WTC11 (cell line): Measurements from ENCODE around the gene UQCRC2. TPM values are rescaled to one million over a fixed set of nuclear protein-coding genes. Genes with fewer than 3 reads are reported as not detected.

ENCODE experiments used
- ATAC-seq: fragments of 200-7000 bp; cut with Tn5 transposase; 2 replicates; pipeline ENCODE4 v1.10.0; 2021; ENCODE audit warnings: mild to moderate bottlenecking, moderate library complexity
- CTCF ChIA-PET: fragments of 300-600 bp; sonication (Branson Sonifier 250); formaldehyde crosslinking; loops from one replicate; lab custom pipeline; 2021; ENCODE audit warnings: antibody characterized with exemption; lab: Charles Lee
- POLR2A ChIA-PET: fragments of 350-600 bp; sonication (Branson Sonifier 250); formaldehyde crosslinking; loops from one replicate; lab custom pipeline; 2021; ENCODE audit warnings: antibody characterized with exemption; lab: Charles Lee
- DNase-seq: peaks from one replicate; pipeline ENCODE4 v3.0.0; 2021; ENCODE audit warnings: low spot score
- H3K27ac Mint-ChIP-seq: 2 replicates; pipeline ENCODE4 v1.8.0; 2021; ENCODE audit warnings: mixed read lengths
- H3K27me3 Mint-ChIP-seq: 2 replicates; pipeline ENCODE4 v1.8.0; 2021; ENCODE audit warnings: low read depth, mild to moderate bottlenecking, moderate library complexity, mixed read lengths
- H3K36me3 Mint-ChIP-seq: 2 replicates; pipeline ENCODE4 v1.8.0; 2021; ENCODE audit warnings: mixed read lengths
- H3K4me1 Mint-ChIP-seq: 2 replicates; pipeline ENCODE4 v1.8.0; 2022; ENCODE audit warnings: mixed read lengths
- H3K4me3 Mint-ChIP-seq: 2 replicates; pipeline ENCODE4 v1.8.0; 2021; ENCODE audit warnings: mild to moderate bottlenecking, moderate library complexity, mixed read lengths
- H3K9me3 Mint-ChIP-seq: 2 replicates; pipeline ENCODE4 v1.8.0; 2021; ENCODE audit warnings: mixed read lengths
- CBFB ChIP-seq: sonication (generic); formaldehyde crosslinking; IDR thresholded peaks from 2 replicates; pipeline ENCODE4 v1.8.1; 2022; ENCODE audit warnings: mild to moderate bottlenecking, low read depth, missing genetic modification reagents
- EMX1 ChIP-seq: fragments of 250-450 bp; sonication (Bioruptor Pico); IDR thresholded peaks from 2 replicates; pipeline ENCODE4 v1.8.0; 2021; ENCODE audit warnings: mild to moderate bottlenecking
- ESRRA ChIP-seq: sonication (generic); formaldehyde crosslinking; IDR thresholded peaks from 2 replicates; pipeline ENCODE4 v1.8.1; 2022; ENCODE audit warnings: mild to moderate bottlenecking, missing genetic modification reagents, borderline replicate concordance
- ETV6 ChIP-seq: sonication (generic); formaldehyde crosslinking; IDR thresholded peaks from 2 replicates; pipeline ENCODE4 v1.8.1; 2022; ENCODE audit warnings: mild to moderate bottlenecking, missing genetic modification reagents
- GRHL2 ChIP-seq: fragments of 250-450 bp; sonication (Bioruptor Pico); IDR thresholded peaks from 2 replicates; pipeline ENCODE4 v1.8.0; 2022; ENCODE audit warnings: mild to moderate bottlenecking, moderate library complexity; ENCODE audit not compliant: insufficient replicate concordance, severe bottlenecking
- HMGA2 ChIP-seq: fragments of 250-450 bp; sonication (Bioruptor Pico); IDR thresholded peaks from 2 replicates; pipeline ENCODE4 v1.4.0; 2021; ENCODE audit warnings: mild to moderate bottlenecking, moderate library complexity
- JAZF1 ChIP-seq: fragments of 250-450 bp; sonication (Bioruptor Pico); IDR thresholded peaks from 2 replicates; pipeline ENCODE4 v1.9.0; 2021; ENCODE audit warnings: moderate library complexity, mild to moderate bottlenecking, inconsistent platforms
- JUN ChIP-seq: sonication (generic); formaldehyde crosslinking; IDR thresholded peaks from 2 replicates; pipeline ENCODE4 v1.8.0; 2023; ENCODE audit warnings: mild to moderate bottlenecking, missing genetic modification reagents
- MXD4 ChIP-seq: fragments of 250-450 bp; sonication (Bioruptor Pico); IDR thresholded peaks from 2 replicates; pipeline ENCODE4 v1.8.0; 2021; ENCODE audit warnings: mild to moderate bottlenecking, moderate library complexity, borderline replicate concordance
- NFE2L1 ChIP-seq: sonication (generic); formaldehyde crosslinking; IDR thresholded peaks from 2 replicates; pipeline ENCODE4 v1.8.1; 2023; ENCODE audit warnings: missing genetic modification reagents
- NFYB ChIP-seq: sonication (generic); formaldehyde crosslinking; conservative IDR thresholded peaks from 2 replicates; pipeline ENCODE4 v1.8.0; 2022; ENCODE audit warnings: low read depth, missing genetic modification reagents
- NR1H2 ChIP-seq: sonication (generic); formaldehyde crosslinking; IDR thresholded peaks from 2 replicates; pipeline ENCODE4 v1.9.0; 2021; ENCODE audit warnings: mild to moderate bottlenecking, moderate library complexity, missing genetic modification reagents
- NR2C2 ChIP-seq: sonication (generic); formaldehyde crosslinking; IDR thresholded peaks from 2 replicates; pipeline ENCODE4 v1.8.0; 2022; ENCODE audit warnings: mild to moderate bottlenecking, missing genetic modification reagents
- OVOL2 ChIP-seq: fragments of 250-450 bp; sonication (Bioruptor Pico); IDR thresholded peaks from 2 replicates; pipeline ENCODE4 v1.9.0; 2021; ENCODE audit warnings: mild to moderate bottlenecking, borderline replicate concordance
- PRRX2 ChIP-seq: fragments of 250-450 bp; sonication (Bioruptor Pico); IDR thresholded peaks from 2 replicates; pipeline ENCODE4 v1.8.0; 2021; ENCODE audit warnings: mild to moderate bottlenecking
- RORB ChIP-seq: fragments of 250-450 bp; sonication (Bioruptor Pico); IDR thresholded peaks from 2 replicates; pipeline ENCODE4 v1.9.0; 2021; ENCODE audit warnings: mild to moderate bottlenecking
- ZBTB21 ChIP-seq: sonication (generic); formaldehyde crosslinking; IDR thresholded peaks from 2 replicates; pipeline ENCODE4 v1.8.1; 2023; ENCODE audit warnings: mild to moderate bottlenecking, missing genetic modification reagents, borderline replicate concordance
- ZNF121 ChIP-seq: sonication (generic); formaldehyde crosslinking; IDR thresholded peaks from 2 replicates; pipeline ENCODE4 v1.8.0; 2023; ENCODE audit warnings: missing genetic modification reagents
- ZNF263 ChIP-seq: sonication (generic); formaldehyde crosslinking; IDR thresholded peaks from 2 replicates; pipeline ENCODE4 v1.8.1; 2022; ENCODE audit warnings: low read depth, mild to moderate bottlenecking, moderate library complexity, missing genetic modification reagents
- ZNF317 ChIP-seq: sonication (generic); formaldehyde crosslinking; IDR thresholded peaks from 2 replicates; pipeline ENCODE4 v1.8.1; 2023; ENCODE audit warnings: low read depth, mild to moderate bottlenecking, moderate library complexity, missing genetic modification reagents, borderline replicate concordance
- total RNA-seq: library from RNA; stranded (reverse); gene quantifications from 3 replicates; pipeline ENCODE4 v1.2.3, GENCODE V29; 2021
- TF ChIP-seq, protein P1 (sequence below): sonication (generic); formaldehyde crosslinking; IDR thresholded peaks from 2 replicates; pipeline ENCODE4 v1.8.1; 2022; ENCODE audit warnings: mild to moderate bottlenecking, moderate library complexity, missing genetic modification reagents
- TF ChIP-seq, protein P2 (sequence below): sonication (generic); formaldehyde crosslinking; IDR thresholded peaks from 2 replicates; pipeline ENCODE4 v1.8.0; 2023; ENCODE audit warnings: missing genetic modification reagents, mild to moderate bottlenecking, borderline replicate concordance
- TF ChIP-seq, protein P3 (sequence below): sonication (generic); formaldehyde crosslinking; IDR thresholded peaks from 2 replicates; pipeline ENCODE4 v1.8.1; 2023; ENCODE audit warnings: mild to moderate bottlenecking, missing genetic modification reagents, moderate library complexity
- TF ChIP-seq, protein P4 (sequence below): sonication (generic); formaldehyde crosslinking; IDR thresholded peaks from 2 replicates; pipeline ENCODE4 v1.8.0; 2023; ENCODE audit warnings: mild to moderate bottlenecking, missing genetic modification reagents

UQCRC2 gene
- total RNA-seq, 1 experiment from 2014 or later: 197 TPM

DNA sequence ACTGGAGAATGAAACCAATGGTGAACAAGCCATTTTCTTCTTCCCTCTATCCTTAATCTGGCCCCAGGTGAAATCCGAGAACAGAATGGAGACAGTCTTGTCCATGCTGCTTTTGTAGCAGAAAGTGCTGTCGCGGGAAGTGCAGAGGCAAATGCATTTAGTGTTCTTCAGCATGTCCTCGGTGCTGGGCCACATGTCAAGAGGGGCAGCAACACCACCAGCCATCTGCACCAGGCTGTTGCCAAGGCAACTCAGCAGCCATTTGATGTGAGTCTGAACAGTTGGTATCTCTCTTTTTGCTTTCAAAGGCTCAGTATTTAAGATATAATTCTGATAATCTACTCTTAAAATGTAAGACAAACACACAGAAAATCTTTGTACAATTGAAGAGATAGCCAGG, 18.7 kb downstream of the UQCRC2 start:
- Mint-ChIP-seq H3K4me1 (no peaks in the 10 kb centered on the region), H3K36me3 (peaks cover 56% of the 10 kb centered on the region), H3K27me3 (no peaks in the 10 kb centered on the region), H3K9me3 (no peaks in the 10 kb centered on the region), H3K4me3 (no peak overlapping the region), H3K27ac (no peak overlapping the region)
- TF ChIP-seq JUN (CRISPR knock-in tag) (no peak), ETV6 (CRISPR knock-in tag) (no peak), EMX1 (CRISPR knock-in tag) (no peak), MXD4 (no peak)
- TF ChIP-seq, protein P1, sequence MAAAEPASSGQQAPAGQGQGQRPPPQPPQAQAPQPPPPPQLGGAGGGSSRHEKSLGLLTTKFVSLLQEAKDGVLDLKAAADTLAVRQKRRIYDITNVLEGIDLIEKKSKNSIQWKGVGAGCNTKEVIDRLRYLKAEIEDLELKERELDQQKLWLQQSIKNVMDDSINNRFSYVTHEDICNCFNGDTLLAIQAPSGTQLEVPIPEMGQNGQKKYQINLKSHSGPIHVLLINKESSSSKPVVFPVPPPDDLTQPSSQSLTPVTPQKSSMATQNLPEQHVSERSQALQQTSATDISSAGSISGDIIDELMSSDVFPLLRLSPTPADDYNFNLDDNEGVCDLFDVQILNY (CRISPR knock-in tag): no peak
- DNase-seq: no peak
- ATAC-seq: no peak
- ChIA-PET CTCF (no interaction called here), POLR2A (no interaction called here)

- DNase-seq: no peak
- Mint-ChIP-seq H3K27ac (no peak overlapping the region), H3K36me3 (peaks cover 57% of the 10 kb centered on the region), H3K4me3 (no peak overlapping the region)
- ATAC-seq: no peak
- TF ChIP-seq ZNF317 (CRISPR knock-in tag) (no peak), ZNF263 (CRISPR knock-in tag) (no peak), ZBTB21 (CRISPR knock-in tag) (no peak)
- TF ChIP-seq, protein P2, sequence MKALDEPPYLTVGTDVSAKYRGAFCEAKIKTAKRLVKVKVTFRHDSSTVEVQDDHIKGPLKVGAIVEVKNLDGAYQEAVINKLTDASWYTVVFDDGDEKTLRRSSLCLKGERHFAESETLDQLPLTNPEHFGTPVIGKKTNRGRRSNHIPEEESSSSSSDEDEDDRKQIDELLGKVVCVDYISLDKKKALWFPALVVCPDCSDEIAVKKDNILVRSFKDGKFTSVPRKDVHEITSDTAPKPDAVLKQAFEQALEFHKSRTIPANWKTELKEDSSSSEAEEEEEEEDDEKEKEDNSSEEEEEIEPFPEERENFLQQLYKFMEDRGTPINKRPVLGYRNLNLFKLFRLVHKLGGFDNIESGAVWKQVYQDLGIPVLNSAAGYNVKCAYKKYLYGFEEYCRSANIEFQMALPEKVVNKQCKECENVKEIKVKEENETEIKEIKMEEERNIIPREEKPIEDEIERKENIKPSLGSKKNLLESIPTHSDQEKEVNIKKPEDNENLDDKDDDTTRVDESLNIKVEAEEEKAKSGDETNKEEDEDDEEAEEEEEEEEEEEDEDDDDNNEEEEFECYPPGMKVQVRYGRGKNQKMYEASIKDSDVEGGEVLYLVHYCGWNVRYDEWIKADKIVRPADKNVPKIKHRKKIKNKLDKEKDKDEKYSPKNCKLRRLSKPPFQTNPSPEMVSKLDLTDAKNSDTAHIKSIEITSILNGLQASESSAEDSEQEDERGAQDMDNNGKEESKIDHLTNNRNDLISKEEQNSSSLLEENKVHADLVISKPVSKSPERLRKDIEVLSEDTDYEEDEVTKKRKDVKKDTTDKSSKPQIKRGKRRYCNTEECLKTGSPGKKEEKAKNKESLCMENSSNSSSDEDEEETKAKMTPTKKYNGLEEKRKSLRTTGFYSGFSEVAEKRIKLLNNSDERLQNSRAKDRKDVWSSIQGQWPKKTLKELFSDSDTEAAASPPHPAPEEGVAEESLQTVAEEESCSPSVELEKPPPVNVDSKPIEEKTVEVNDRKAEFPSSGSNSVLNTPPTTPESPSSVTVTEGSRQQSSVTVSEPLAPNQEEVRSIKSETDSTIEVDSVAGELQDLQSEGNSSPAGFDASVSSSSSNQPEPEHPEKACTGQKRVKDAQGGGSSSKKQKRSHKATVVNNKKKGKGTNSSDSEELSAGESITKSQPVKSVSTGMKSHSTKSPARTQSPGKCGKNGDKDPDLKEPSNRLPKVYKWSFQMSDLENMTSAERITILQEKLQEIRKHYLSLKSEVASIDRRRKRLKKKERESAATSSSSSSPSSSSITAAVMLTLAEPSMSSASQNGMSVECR (CRISPR knock-in tag): no peak
- TF ChIP-seq, all 79 proteins: peak for 0
- no peaks in the 10 kb centered on the region for H3K4me1 Mint-ChIP-seq
- ChIA-PET POLR2A (no interaction called here), CTCF (no interaction called here)
- H3K27me3 Mint-ChIP-seq: no peaks in the 10 kb centered on the region
- no peaks in the 10 kb centered on the region for H3K9me3 Mint-ChIP-seq
Observed at GRCh38 chr16:21973945-21974344, 20.8 kb downstream of the UQCRC2 start.

GRCh38 chr16:21980032-21980431, 26.9 kb downstream of the UQCRC2 start:
- CTCF ChIA-PET: no interaction called here
- TF ChIP-seq, protein P3, sequence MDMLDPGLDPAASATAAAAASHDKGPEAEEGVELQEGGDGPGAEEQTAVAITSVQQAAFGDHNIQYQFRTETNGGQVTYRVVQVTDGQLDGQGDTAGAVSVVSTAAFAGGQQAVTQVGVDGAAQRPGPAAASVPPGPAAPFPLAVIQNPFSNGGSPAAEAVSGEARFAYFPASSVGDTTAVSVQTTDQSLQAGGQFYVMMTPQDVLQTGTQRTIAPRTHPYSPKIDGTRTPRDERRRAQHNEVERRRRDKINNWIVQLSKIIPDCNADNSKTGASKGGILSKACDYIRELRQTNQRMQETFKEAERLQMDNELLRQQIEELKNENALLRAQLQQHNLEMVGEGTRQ (CRISPR knock-in tag): no peak
- no peak for TF ChIP-seq PRRX2 (CRISPR knock-in tag)
- TF ChIP-seq OVOL2: no peak
- no peak for TF ChIP-seq NR2C2 (CRISPR knock-in tag)
- TF ChIP-seq, protein P1 (CRISPR knock-in tag): no peak
- no peak for TF ChIP-seq RORB
- TF ChIP-seq HMGA2: no peak
- no peak for TF ChIP-seq NR1H2
- TF ChIP-seq JUN (CRISPR knock-in tag): no peak
- no peak for TF ChIP-seq GRHL2
- TF ChIP-seq NFYB (CRISPR knock-in tag): no peak
- TF ChIP-seq ZNF121 (CRISPR knock-in tag): no peak
- TF ChIP-seq JAZF1 (CRISPR knock-in tag): no peak
- no peak for TF ChIP-seq ESRRA (CRISPR knock-in tag)
- TF ChIP-seq CBFB: no peak
- TF ChIP-seq, protein P4, sequence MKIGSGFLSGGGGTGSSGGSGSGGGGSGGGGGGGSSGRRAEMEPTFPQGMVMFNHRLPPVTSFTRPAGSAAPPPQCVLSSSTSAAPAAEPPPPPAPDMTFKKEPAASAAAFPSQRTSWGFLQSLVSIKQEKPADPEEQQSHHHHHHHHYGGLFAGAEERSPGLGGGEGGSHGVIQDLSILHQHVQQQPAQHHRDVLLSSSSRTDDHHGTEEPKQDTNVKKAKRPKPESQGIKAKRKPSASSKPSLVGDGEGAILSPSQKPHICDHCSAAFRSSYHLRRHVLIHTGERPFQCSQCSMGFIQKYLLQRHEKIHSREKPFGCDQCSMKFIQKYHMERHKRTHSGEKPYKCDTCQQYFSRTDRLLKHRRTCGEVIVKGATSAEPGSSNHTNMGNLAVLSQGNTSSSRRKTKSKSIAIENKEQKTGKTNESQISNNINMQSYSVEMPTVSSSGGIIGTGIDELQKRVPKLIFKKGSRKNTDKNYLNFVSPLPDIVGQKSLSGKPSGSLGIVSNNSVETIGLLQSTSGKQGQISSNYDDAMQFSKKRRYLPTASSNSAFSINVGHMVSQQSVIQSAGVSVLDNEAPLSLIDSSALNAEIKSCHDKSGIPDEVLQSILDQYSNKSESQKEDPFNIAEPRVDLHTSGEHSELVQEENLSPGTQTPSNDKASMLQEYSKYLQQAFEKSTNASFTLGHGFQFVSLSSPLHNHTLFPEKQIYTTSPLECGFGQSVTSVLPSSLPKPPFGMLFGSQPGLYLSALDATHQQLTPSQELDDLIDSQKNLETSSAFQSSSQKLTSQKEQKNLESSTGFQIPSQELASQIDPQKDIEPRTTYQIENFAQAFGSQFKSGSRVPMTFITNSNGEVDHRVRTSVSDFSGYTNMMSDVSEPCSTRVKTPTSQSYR (CRISPR knock-in tag): no peak
- TF ChIP-seq NFE2L1: no peak

More at GRCh38 chr16:21980032-21980431, 26.9 kb downstream of the UQCRC2 start:
- Mint-ChIP-seq H3K4me3 (no peak overlapping the region), H3K4me1 (no peaks in the 10 kb centered on the region), H3K36me3 (peaks cover 80% of the 10 kb centered on the region), H3K27me3 (no peaks in the 10 kb centered on the region), H3K9me3 (no peaks in the 10 kb centered on the region), H3K27ac (no peak overlapping the region)
- DNase-seq: no peak
- POLR2A ChIA-PET: no interaction called here
- no peak for ATAC-seq
